AG04450 (cell line): ENCODE measurements around the gene AMIGO2. TPM values are rescaled to one million over a fixed set of nuclear protein-coding genes. Genes with fewer than 3 reads are reported as not detected.

Experiments used
- CTCF ChIA-PET: fragments of 300-600, 350-600 bp; formaldehyde crosslinking; extraction: SDS; loops from one replicate; lab custom pipeline; 2022; ENCODE audit warnings: antibody characterized with exemption, inconsistent platforms; lab: Charles Lee
- POLR2A ChIA-PET: fragments of 350-600 bp; formaldehyde crosslinking; extraction: SDS; loops from one replicate; lab custom pipeline; 2021; ENCODE audit warnings: antibody characterized with exemption, inconsistent platforms; lab: Yijun Ruan, JAX
- DNase-seq: peaks from one replicate; pipeline ENCODE4 v3.0.0-alpha.2; 2011; ENCODE audit warnings: low read depth, low spot score
- H3K27ac ChIP-seq: one replicate; pipeline ENCODE4 v1.5.1; 2012; ENCODE audit warnings: low read depth, low read length, control low read depth
- H3K27me3 ChIP-seq: one replicate; pipeline ENCODE4 v1.6.0; 2012; ENCODE audit warnings: low read length; ENCODE audit not compliant: control insufficient read depth, insufficient read depth
- H3K4me3 ChIP-seq: 2 replicates; pipeline ENCODE4 v1.5.1; 2011; ENCODE audit warnings: mild to moderate bottlenecking, low read depth, low read length, control low read depth
- H3K9me3 ChIP-seq: 2 replicates; pipeline ENCODE4 v1.5.1; 2012; ENCODE audit warnings: low read length; ENCODE audit not compliant: control insufficient read depth, insufficient read depth
- polyA plus RNA-seq: library from polyadenylated mRNA; depleted of rRNA; stranded (reverse); fragments of >200 nt; gene quantifications from 2 replicates; pipeline ENCODE4 v1.2.3, GENCODE V29; 2011
- TF ChIP-seq, protein P1 (sequence below): IDR thresholded peaks from 2 replicates; pipeline ENCODE4 v1.5.1; 2011; ENCODE audit warnings: low read depth, low read length, control low read depth, inconsistent platforms

Gene AMIGO2
- polyA plus RNA-seq, 1 experiment, result 18.7 TPM

GRCh38 chr12:47078733-47079467 is 859 bp downstream of the AMIGO2 start:
- H3K9me3 ChIP-seq, result no peaks in the 10 kb centered on the region
- peak overlapping the region; percentile 80 for H3K4me3 ChIP-seq
- ChIA-PET POLR2A (no interaction called here), CTCF (interaction anchor here (1.2 to 2.2 kb wide), 6 partner anchors 9 to 608 kb away, joined by 3 to 21 read pairs (median 4); no protein-coding TSS in a partner anchor)
- H3K27me3 ChIP-seq, result no peaks in the 10 kb centered on the region
- TF ChIP-seq, protein P1, sequence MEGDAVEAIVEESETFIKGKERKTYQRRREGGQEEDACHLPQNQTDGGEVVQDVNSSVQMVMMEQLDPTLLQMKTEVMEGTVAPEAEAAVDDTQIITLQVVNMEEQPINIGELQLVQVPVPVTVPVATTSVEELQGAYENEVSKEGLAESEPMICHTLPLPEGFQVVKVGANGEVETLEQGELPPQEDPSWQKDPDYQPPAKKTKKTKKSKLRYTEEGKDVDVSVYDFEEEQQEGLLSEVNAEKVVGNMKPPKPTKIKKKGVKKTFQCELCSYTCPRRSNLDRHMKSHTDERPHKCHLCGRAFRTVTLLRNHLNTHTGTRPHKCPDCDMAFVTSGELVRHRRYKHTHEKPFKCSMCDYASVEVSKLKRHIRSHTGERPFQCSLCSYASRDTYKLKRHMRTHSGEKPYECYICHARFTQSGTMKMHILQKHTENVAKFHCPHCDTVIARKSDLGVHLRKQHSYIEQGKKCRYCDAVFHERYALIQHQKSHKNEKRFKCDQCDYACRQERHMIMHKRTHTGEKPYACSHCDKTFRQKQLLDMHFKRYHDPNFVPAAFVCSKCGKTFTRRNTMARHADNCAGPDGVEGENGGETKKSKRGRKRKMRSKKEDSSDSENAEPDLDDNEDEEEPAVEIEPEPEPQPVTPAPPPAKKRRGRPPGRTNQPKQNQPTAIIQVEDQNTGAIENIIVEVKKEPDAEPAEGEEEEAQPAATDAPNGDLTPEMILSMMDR, result no peak
- H3K27ac ChIP-seq, result peak overlapping the region; percentile 65
- no peak for DNase-seq

GRCh38 chr12:47078086-47078395 is 1.7 kb downstream of the AMIGO2 start:
- H3K9me3 ChIP-seq, result no peaks in the 10 kb centered on the region
- POLR2A ChIA-PET, result no interaction called here
- no peak overlapping the region for H3K27ac ChIP-seq
- CTCF ChIA-PET, result interaction anchor here (0.6 to 2.2 kb wide), 4 partner anchors 46 to 609 kb away, joined by 3 to 21 read pairs (median 4); no protein-coding TSS in a partner anchor
- TF ChIP-seq, protein P1, result no peak
- H3K27me3 ChIP-seq, result no peaks in the 10 kb centered on the region
- no peak for DNase-seq
- H3K4me3 ChIP-seq, result peak overlapping the region; percentile 80

DNA sequence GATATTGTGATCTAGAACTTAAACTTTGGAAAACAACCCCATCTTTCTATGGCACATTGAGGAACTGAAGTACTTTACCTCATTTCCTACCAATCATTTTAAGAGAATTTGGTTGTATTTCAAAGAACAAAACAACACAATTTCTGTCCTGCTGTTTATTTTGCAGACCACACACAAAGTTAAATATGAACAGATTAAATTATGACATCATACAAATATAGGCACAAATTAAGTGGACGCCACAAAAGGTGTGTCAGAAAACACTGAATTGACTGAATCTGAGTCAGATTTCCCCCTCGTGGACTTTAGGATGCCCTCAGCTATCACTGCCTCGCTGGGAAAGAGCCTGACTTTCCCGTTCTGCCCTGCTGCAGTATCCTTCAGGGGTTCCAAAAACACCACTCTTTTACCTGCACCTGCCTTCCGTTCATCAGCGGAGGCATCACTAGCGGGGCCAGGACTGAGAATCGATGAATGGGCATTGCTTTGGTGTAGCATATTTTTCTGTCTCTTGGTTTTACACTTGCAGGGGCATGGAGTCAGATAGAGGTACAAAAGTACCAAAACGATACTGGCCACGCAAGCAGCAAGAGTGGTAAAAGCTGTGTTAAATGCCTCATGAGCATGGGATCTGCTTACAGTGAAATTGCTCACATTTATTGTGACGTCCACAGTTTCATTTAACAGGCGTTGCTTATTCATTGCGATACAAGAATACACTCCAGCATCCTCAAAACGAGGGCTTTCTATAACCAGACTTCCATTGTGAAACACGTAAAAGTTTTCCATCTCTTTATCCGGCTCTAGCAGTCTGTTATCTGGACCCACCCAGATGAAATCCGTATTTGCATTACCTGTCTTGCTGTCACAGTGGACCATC is 2.3 kb downstream of the AMIGO2 start:
- H3K27me3 ChIP-seq, result no peaks in the 10 kb centered on the region
- DNase-seq, result no peak
- no peak overlapping the region for H3K27ac ChIP-seq
- ChIA-PET CTCF (interaction anchor here (0.6 to 2.2 kb wide), 3 partner anchors 45 to 320 kb away, joined by 3 to 21 read pairs (median 4); no protein-coding TSS in a partner anchor), POLR2A (no interaction called here)
- no peaks in the 10 kb centered on the region for H3K9me3 ChIP-seq
- TF ChIP-seq, protein P1, result no peak
- H3K4me3 ChIP-seq, result peak overlapping the region; percentile 80; the same call in 1 of the 2 replicates

- Histone ChIP-seq H3K27me3 (no peaks in the 10 kb centered on the region), H3K9me3 (no peaks in the 10 kb centered on the region), H3K4me3 (no peak overlapping the region), H3K27ac (no peak overlapping the region)
- ChIA-PET POLR2A (interaction anchor here (0.6 kb wide), 1 partner anchor 133 kb away, joined by 4 read pairs; no protein-coding TSS in a partner anchor), CTCF (no interaction called here)
- DNase-seq, result no peak
- TF ChIP-seq, protein P1, result no peak
Observed at GRCh38 chr12:47075192-47076084, 4.3 kb downstream of the AMIGO2 start.
